MCF 10A (cell line): ENCODE measurements around the gene CNTN2. TPM values are rescaled to one million over a fixed set of nuclear protein-coding genes. Genes with fewer than 3 reads are reported as not detected.

Experiments
- BruUV-seq: library from RNA; stranded (reverse); fragments of 400-500 nt; replicated peaks from 2 replicates; lab custom pipeline; 2021; lab: Mats Ljungman, UMichigan
- CTCF ChIA-PET: fragments of 300-600 bp; sonication (Branson Sonifier 250); formaldehyde crosslinking; extraction: SDS; loops from one replicate; lab custom pipeline; 2021; ENCODE audit warnings: antibody characterized with exemption, inconsistent platforms; lab: Yijun Ruan, JAX
- POLR2A ChIA-PET: fragments of 300-600, 350-650 bp; sonication (Branson Sonifier 250); formaldehyde crosslinking; extraction: SDS; loops from one replicate; lab custom pipeline; 2020; ENCODE audit warnings: antibody characterized with exemption, inconsistent platforms; lab: Yijun Ruan, JAX
- DNase-seq: peaks from one replicate; pipeline ENCODE4 v3.0.0-alpha.2; 2018; ENCODE audit not compliant: unreplicated experiment
- H3K27ac Mint-ChIP-seq: one replicate; pipeline ENCODE4 v1.8.0; 2022; ENCODE audit warnings: mild to moderate bottlenecking, low read depth, mixed read lengths; ENCODE audit not compliant: unreplicated experiment
- H3K27me3 Mint-ChIP-seq: one replicate; pipeline ENCODE4 v1.8.0; 2022; ENCODE audit warnings: mixed read lengths; ENCODE audit not compliant: insufficient read depth, unreplicated experiment
- H3K36me3 Mint-ChIP-seq: one replicate; pipeline ENCODE4 v1.8.0; 2022; ENCODE audit warnings: mild to moderate bottlenecking, moderate library complexity, mixed read lengths; ENCODE audit not compliant: insufficient read depth, unreplicated experiment
- H3K4me1 Mint-ChIP-seq: one replicate; pipeline ENCODE4 v1.8.0; 2022; ENCODE audit warnings: mixed read lengths; ENCODE audit not compliant: insufficient read depth, unreplicated experiment
- H3K4me3 Mint-ChIP-seq: one replicate; pipeline ENCODE4 v1.8.0; 2022; ENCODE audit warnings: mild to moderate bottlenecking, moderate library complexity, mixed read lengths; ENCODE audit not compliant: unreplicated experiment
- H3K9me3 Mint-ChIP-seq: one replicate; pipeline ENCODE4 v1.8.0; 2022; ENCODE audit warnings: mixed read lengths; ENCODE audit not compliant: unreplicated experiment
- CTCF ChIP-seq: fragments of 200-600 bp; IDR thresholded peaks from one replicate; pipeline ENCODE4 v1.8.0; 2022; ENCODE audit warnings: antibody characterized with exemption, mild to moderate bottlenecking; ENCODE audit not compliant: unreplicated experiment
- intact Hi-C: fragments of 100-400 bp; cut with micrococcal nuclease; formaldehyde crosslinking; loops from 2 replicates; pipeline ENCODE4 v1.14.1; 2022
- total RNA-seq: library from RNA; stranded (reverse); gene quantifications from 2 replicates; pipeline ENCODE4 v1.2.3, GENCODE V29; 2022

The CNTN2 gene
- total RNA-seq, 1 experiment from 2014 or later = 0.05 TPM

- Mint-ChIP-seq H3K4me3 (no peak overlapping the region), H3K27me3 (no peaks in the 10 kb centered on the region), H3K36me3 (peaks cover 62% of the 10 kb centered on the region), H3K9me3 (no peaks in the 10 kb centered on the region), H3K4me1 (no peaks in the 10 kb centered on the region), H3K27ac (no peak overlapping the region)
- no TSS peak for BruUV-seq
- ChIA-PET CTCF (interaction anchor here (0.6 to 2.1 kb wide), 7 partner anchors 10 to 1103 kb away, joined by 3 to 10 read pairs (median 3); partner anchors contain the start of gene RBBP5), POLR2A (interaction anchor here (1.0 to 6.7 kb wide), 3 partner anchors 8 to 12 kb away, joined by 3 to 71 read pairs (median 4); partner anchors contain the start of gene RBBP5)
- no peak for TF ChIP-seq CTCF
- no peak for DNase-seq
- intact Hi-C loops = no loop called here
Measured at GRCh38 chr1:205111354-205111753, 68.3 kb downstream of the CNTN2 start.

- H3K27ac Mint-ChIP-seq = peak overlapping the region; percentile 3
- DNase-seq = no peak
- CTCF ChIA-PET = interaction anchor here (0.6 to 11.5 kb wide), 6 partner anchors 9 to 1813 kb away, joined by 3 to 231 read pairs (median 8); no protein-coding TSS in a partner anchor
- POLR2A ChIA-PET = interaction anchor here (1.3 to 1.6 kb wide), 3 partner anchors 13 to 26 kb away, joined by 3 to 5 read pairs (median 4); no protein-coding TSS in a partner anchor
- no peak for TF ChIP-seq CTCF
- no TSS peak for BruUV-seq
- no peaks in the 10 kb centered on the region for H3K27me3 Mint-ChIP-seq
- H3K36me3 Mint-ChIP-seq = peaks cover 39% of the 10 kb centered on the region
- no peak overlapping the region for H3K4me3 Mint-ChIP-seq
- peaks cover 11% of the 10 kb centered on the region for H3K4me1 Mint-ChIP-seq
- intact Hi-C loops = no loop called here
- H3K9me3 Mint-ChIP-seq = no peaks in the 10 kb centered on the region
Measured at GRCh38 chr1:205118752-205119151, 75.7 kb downstream of the CNTN2 start.

GRCh38 chr1:205121660-205122488 is 78.9 kb downstream of the CNTN2 start, which contains the start of gene RBBP5:
RBBP5 (minus strand) TSS chr1:205121978; CDS start chr1:205121873, 105 bp downstream.
- POLR2A ChIA-PET = interaction anchor here (0.5 to 4.8 kb wide), 60 partner anchors 9 to 1542 kb away, joined by 3 to 71 read pairs (median 4); partner anchors contain the start of genes DSTYK, ELK4, MDM4 and TMCC2
- H3K36me3 Mint-ChIP-seq = peaks cover 20% of the 10 kb centered on the region
- intact Hi-C loops = loop anchor here (1.0 to 5.0 kb wide), 8 partner anchors 19 to 200 kb away; partner anchors contain the start of genes DSTYK and NUAK2
- H3K9me3 Mint-ChIP-seq = no peaks in the 10 kb centered on the region
- no peaks in the 10 kb centered on the region for H3K27me3 Mint-ChIP-seq
- BruUV-seq = no TSS peak
- CTCF ChIA-PET = interaction anchor here (0.6 to 11.5 kb wide), 35 partner anchors 10 to 536 kb away, joined by 3 to 231 read pairs (median 5); partner anchors contain the start of gene DSTYK
- DNase-seq = peak; percentile 100
- TF ChIP-seq CTCF = peak; percentile 90
- peaks cover 11% of the 10 kb centered on the region for H3K4me1 Mint-ChIP-seq
- peak within 1 kb of the TSS; percentile 96 for H3K4me3 Mint-ChIP-seq
- H3K27ac Mint-ChIP-seq = peak within 1 kb of the TSS; percentile 100
